Measurements from ENCODE around the gene DRD1.

DRD1 gene

GRCh38 chr5:175444060-175444904 is at the start of gene DRD1:
DRD1 (minus strand) TSS chr5:175444182; CDS start chr5:175443099, 1,083 bp downstream.
- DNase-seq = peak; percentile 54

- DNase-seq = no peak
These were observed 49.7 kb upstream of the DRD1 start for GRCh38 chr5:175493726-175494125.

- DNase-seq = no peak
These were observed 49.3 kb upstream of the DRD1 start for GRCh38 chr5:175493260-175493659.

GRCh38 chr5:175491223-175491622 is 47.2 kb upstream of the DRD1 start:
- no peak for DNase-seq

GRCh38 chr5:175489693-175490443 is 45.9 kb upstream of the DRD1 start:
- no peak for DNase-seq

- DNase-seq = no peak
These were observed 43.7 kb upstream of the DRD1 start for GRCh38 chr5:175487514-175488222.

- DNase-seq = no peak
These were observed 41.6 kb upstream of the DRD1 start for GRCh38 chr5:175485631-175486030.

GRCh38 chr5:175484829-175485228 is 40.8 kb upstream of the DRD1 start:
- no peak for DNase-seq

- DNase-seq = no peak
These were observed 40.3 kb upstream of the DRD1 start for GRCh38 chr5:175484322-175484721.

GRCh38 chr5:175483337-175483736 is 39.4 kb upstream of the DRD1 start:
- DNase-seq = no peak

- DNase-seq = no peak
These were observed 35.3 kb upstream of the DRD1 start for GRCh38 chr5:175479125-175479881.

- DNase-seq = peak; percentile 83
These were observed 34.6 kb upstream of the DRD1 start, which contains the start of gene SFXN1 for GRCh38 chr5:175478384-175479124. SFXN1 (plus strand) TSS chr5:175478560; CDS start chr5:175492104, 13,544 bp downstream.

- no peak for DNase-seq
These were observed 34.0 kb upstream of the DRD1 start for GRCh38 chr5:175478008-175478383.

GRCh38 chr5:175477440-175477839 is 33.5 kb upstream of the DRD1 start:
- no peak for DNase-seq

GRCh38 chr5:175475248-175475647 is 31.3 kb upstream of the DRD1 start:
- DNase-seq = no peak

- DNase-seq = no peak
These were observed 28.4 kb upstream of the DRD1 start for GRCh38 chr5:175472378-175472777.

GRCh38 chr5:175471628-175472027 is 27.6 kb upstream of the DRD1 start:
- DNase-seq = peak; percentile 25

GRCh38 chr5:175471196-175471595 is 27.2 kb upstream of the DRD1 start:
- no peak for DNase-seq

GRCh38 chr5:175470781-175471180 is 26.8 kb upstream of the DRD1 start:
- no peak for DNase-seq

- no peak for DNase-seq
These were observed 25.9 kb upstream of the DRD1 start for GRCh38 chr5:175469916-175470315.

- DNase-seq = no peak
These were observed 24.9 kb upstream of the DRD1 start for GRCh38 chr5:175468892-175469291.

Measured in activated naive CD4-positive, alpha-beta T cell treated with Interleukin-2 at 50 U/mL for 16 hours (primary cell).